Amniotic stem cell (primary cell): ENCODE results near the gene SLC22A16.

Experiments
- DNase-seq: peaks from one replicate; lab custom pipeline; 2025; lab: John Stamatoyannopoulos, UW

The SLC22A16 gene

GRCh38 chr6:110399219-110400071 lies 77.0 kb downstream of the SLC22A16 start:
- no peak for DNase-seq

DNA sequence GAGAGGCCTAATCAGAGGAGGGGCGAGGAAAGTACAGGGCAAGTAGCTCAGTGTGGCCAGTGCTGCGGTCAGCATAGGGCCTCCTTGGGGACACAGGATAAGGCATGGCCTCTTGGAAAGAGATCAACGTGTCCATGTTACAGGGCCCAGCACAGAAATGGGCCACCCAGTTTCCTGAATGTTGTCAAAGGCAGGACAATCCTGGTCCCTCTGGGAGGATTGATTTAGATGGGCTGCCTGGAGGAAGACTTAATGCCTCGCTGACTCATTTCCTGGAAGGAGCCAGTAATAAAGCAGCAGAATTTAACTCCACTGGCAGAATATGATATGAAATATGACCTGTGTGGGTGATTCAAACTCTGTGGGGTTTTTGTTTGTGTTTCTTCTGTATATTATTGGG lies 77.6 kb downstream of the SLC22A16 start:
- peak; percentile 1 for DNase-seq

DNA sequence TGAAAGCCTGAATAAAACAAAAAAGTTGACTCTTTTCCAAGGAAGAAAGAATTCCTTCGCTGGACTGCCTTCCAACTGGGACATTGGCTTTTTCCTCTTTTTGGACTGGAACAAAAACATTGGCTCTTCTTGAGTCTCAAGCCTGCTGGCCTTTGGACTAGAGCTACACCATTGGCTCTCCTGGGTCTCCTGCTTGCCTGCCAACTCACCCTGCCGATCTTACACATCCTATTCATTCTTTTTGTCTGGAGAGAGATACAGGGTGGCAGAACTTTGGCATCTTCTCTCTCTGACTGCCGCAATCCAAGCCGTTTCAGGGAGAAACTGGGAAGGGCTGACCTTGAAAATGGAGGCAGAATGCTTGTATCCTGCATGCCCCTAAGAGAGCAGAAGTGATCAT lies 81.2 kb downstream of the SLC22A16 start:
- no peak for DNase-seq

DNA sequence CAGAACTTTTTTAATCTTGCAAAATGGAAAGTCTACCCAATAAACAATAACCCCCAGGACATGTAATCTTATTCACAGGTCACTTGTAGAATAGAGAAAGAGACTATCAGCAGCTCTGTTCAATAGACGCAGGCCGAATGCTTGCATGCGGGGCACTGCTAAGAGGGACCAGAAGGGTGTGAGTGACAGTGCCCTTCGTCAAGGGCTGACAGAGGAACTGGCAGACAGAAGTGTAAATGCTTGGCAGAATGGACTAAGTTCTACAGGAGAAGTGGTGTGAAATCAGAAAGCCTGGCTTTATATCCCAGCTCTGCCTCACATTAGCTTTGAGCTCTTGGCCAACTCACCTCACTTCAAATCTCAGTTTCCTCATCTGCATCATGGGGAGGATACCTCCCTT lies 82.0 kb downstream of the SLC22A16 start:
- DNase-seq: no peak

DNA sequence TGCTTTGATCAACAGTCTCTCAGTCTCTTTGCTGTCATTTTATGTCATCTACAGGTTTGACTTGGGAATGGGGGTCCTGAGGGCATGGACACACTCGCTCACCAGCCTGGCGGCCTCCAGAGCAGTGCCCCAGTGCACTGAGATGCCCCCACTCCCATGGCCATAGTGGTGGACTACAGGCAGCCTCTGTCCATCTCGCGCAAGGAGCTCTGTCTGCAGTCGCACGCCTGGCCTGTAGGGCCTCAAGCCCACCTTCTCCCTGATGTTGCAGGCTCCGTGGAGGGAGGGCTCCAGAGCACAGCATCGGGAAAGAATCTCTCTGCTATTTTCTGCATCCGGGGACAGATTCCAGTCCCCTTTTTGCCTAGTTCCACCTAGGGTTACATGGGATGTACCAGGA lies 83.7 kb downstream of the SLC22A16 start:
- DNase-seq: no peak

DNA sequence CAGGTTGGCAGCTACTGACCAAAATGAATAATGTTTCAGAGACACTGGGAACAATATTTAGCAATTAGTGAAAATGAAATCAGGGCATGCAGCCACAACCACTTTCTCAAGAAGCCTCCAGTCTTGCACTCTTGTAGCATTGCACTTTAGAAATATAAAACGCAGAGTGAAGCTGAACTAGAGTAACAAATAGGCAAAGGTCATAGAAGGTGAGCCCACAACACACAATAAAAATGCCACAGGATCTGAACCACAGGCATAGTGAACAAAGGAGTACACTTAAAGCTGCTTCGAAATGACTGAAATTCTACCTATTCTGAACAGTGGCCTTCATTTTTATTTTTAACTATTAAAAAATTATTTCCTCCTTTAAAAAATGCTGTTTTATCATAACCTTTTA lies 86.0 kb downstream of the SLC22A16 start:
- no peak for DNase-seq

- no peak for DNase-seq
Measured at GRCh38 chr6:110389689-110390382, 86.6 kb downstream of the SLC22A16 start.

GRCh38 chr6:110387986-110388385 lies 88.4 kb downstream of the SLC22A16 start:
- DNase-seq: no peak

DNA sequence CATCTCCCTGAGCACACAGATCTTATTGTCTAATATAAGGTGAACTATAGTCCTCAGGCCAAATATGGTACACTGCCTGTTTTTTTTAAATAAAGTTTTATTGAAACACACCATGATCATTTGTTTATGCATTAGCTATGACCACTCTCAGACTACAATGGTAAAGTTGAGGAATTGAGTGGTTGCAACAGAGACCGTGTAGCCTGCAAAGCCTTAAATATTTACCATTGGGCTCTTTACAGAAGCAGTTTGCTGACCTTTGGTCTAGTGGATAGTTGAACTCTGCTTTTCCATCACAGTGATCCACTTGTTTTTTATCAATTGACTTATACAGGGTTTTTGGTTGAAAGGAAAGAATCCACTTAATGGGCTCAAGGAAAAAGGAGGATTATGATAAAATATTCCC lies 91.0 kb downstream of the SLC22A16 start:
- no peak for DNase-seq

GRCh38 chr6:110378552-110378951 lies 97.9 kb downstream of the SLC22A16 start:
- no peak for DNase-seq
